ENCODE measurements around the gene EZH2. TPM values are rescaled to one million over a fixed set of nuclear protein-coding genes. Genes with fewer than 3 reads are reported as not detected.

The EZH2 gene
- total RNA-seq, 6 experiments from 2014 or later = 1.2 to 4.2 (median 1.9) TPM

DNA sequence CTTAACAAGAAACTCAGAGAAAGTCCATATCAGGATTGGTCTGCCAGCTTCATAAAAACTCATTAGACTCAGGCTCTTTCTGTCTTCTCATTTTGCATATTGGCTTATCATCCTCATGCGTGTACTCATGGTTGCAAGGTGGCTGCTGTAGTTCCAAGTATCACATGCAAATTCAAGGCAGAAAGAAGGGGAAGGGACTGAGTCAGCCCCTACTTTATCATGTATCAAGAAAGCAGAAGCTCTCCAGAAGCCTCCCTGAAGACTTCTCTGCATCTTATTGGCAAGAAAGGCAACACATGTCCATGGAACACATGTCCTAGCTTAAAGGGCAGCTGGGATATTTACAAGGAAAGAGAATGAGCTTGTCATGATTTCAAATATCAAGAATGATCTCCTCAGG lies 19.4 kb upstream of the EZH2 start:
- no peaks in the 10 kb centered on the region for H3K27me3 ChIP-seq

DNA sequence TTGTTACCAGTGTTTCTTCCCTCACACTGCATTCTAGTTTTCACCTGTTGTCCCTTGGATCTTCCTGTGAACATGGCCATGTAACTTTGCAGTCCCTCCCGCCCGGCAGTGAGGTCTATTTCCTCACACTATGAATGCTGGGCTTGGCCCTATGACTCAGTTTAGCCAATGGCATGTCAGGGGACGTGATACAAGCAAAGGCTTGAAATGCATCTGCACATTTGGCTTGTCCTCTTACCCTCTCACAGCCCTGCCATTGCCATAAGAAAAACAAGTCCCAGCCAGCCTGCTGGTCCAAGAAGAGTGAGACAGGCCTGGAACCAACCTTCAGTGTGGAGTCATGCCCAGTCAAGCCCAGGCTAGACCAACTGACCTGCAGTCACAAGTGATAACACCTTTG lies 17.1 kb upstream of the EZH2 start:
- 67% methylated on average over 1 of the region's 3 CpGs for WGBS (ENCODE audit: insufficient coverage, low coverage, low lambda C conversion rate, missing lambda C conversion rate)
- DNase-seq (no peak), ATAC-seq (no peak)
- Histone ChIP-seq H3K4me1 (no peaks in the 10 kb centered on the region), H3K27me3 (no peaks in the 10 kb centered on the region), H3K4me3 (no peak overlapping the region), H3K27ac (no peak overlapping the region), H3K36me3 (no peaks in the 10 kb centered on the region), H3K9me3 (no peaks in the 10 kb centered on the region)
- intact Hi-C loops (cut with DNase I) = no loop called here
- TF ChIP-seq, protein P1, sequence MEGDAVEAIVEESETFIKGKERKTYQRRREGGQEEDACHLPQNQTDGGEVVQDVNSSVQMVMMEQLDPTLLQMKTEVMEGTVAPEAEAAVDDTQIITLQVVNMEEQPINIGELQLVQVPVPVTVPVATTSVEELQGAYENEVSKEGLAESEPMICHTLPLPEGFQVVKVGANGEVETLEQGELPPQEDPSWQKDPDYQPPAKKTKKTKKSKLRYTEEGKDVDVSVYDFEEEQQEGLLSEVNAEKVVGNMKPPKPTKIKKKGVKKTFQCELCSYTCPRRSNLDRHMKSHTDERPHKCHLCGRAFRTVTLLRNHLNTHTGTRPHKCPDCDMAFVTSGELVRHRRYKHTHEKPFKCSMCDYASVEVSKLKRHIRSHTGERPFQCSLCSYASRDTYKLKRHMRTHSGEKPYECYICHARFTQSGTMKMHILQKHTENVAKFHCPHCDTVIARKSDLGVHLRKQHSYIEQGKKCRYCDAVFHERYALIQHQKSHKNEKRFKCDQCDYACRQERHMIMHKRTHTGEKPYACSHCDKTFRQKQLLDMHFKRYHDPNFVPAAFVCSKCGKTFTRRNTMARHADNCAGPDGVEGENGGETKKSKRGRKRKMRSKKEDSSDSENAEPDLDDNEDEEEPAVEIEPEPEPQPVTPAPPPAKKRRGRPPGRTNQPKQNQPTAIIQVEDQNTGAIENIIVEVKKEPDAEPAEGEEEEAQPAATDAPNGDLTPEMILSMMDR (IDR thresholded peaks at IDR 0.05) = no peak
- no peak for TF ChIP-seq POLR2A (IDR thresholded peaks at IDR 0.05)

More for the DNA sequence above, 19.4 kb upstream of the EZH2 start:
- H3K9me3 ChIP-seq = no peaks in the 10 kb centered on the region
- H3K4me1 ChIP-seq = no peaks in the 10 kb centered on the region
- 88% methylated on average over 1 of the region's 1 CpG for WGBS (ENCODE audit: insufficient coverage, low coverage, low lambda C conversion rate, missing lambda C conversion rate)
- no peak for ATAC-seq
- no peak overlapping the region for H3K4me3 ChIP-seq
- TF ChIP-seq, protein P1 (IDR thresholded peaks at IDR 0.05) = no peak
- TF ChIP-seq POLR2A (IDR thresholded peaks at IDR 0.05) = no peak
- no peaks in the 10 kb centered on the region for H3K36me3 ChIP-seq
- H3K27ac ChIP-seq = no peak overlapping the region
- no peak for DNase-seq
- intact Hi-C loops (cut with DNase I) = no loop called here

DNA sequence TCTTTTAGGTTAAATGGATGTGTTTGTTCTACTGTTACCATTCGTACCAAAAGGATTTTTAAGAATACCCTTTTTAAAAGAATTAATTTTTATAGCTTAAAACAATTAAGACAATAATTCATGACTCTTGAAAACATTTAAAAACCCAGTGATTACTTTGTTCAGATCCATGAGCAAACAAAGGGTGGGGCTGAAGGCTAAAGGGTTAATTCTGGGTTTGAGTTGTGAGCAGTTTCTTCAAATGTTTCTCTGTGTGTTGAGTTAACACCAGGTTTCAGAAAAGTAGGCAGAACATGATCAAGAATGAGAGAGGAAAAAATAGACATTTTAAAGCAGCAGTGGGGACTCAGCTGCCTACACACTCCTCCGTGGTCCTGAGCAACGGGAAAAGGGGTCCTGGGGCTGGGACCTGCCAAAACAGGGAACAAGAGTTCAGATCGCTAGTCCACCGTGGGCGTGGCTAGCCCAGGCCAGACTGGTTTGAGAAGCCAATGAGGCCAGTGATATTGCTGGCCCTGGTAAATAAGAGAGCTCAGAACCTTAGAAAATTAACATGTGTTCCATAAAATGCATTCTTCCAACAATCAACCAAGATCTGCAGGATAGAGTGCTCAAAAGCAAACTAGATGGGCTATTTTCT lies 14.9 kb upstream of the EZH2 start:
- Histone ChIP-seq H3K4me3 (no peak overlapping the region), H3K4me1 (no peaks in the 10 kb centered on the region), H3K9me3 (no peaks in the 10 kb centered on the region), H3K27me3 (no peaks in the 10 kb centered on the region), H3K36me3 (no peaks in the 10 kb centered on the region), H3K27ac (no peak overlapping the region)
- intact Hi-C loops (cut with DNase I) = no loop called here
- WGBS (ENCODE audit: insufficient coverage, low coverage, low lambda C conversion rate, missing lambda C conversion rate) = 32% methylated on average over 6 of the region's 6 CpGs
- DNase-seq = no peak
- no peak for ATAC-seq
- no peak for TF ChIP-seq POLR2A (IDR thresholded peaks at IDR 0.05)
- TF ChIP-seq, protein P1 (IDR thresholded peaks at IDR 0.05) = no peak

DNA sequence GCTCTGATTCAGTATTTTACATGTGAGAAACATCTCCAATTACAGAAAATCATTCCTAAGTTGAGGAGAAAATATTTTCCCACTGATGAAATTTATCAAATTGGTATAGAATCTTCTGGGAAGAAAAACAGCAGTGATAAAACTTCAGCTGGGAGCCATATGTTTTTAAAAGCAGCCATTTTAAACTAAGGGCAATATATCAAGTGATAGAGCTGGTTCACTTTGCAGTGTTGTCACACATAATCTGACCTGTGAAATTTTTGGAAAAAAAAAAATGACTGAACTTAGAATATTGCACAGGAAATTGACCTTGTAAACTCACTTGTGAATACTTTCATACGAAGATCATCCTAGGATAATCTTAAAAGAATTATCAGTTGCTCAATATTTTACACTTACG lies 10.5 kb upstream of the EZH2 start:
- no peak for TF ChIP-seq POLR2A (IDR thresholded peaks at IDR 0.05)
- TF ChIP-seq, protein P1 (IDR thresholded peaks at IDR 0.05) = no peak
- 62% methylated on average over 2 of the region's 2 CpGs for WGBS (ENCODE audit: insufficient coverage, low coverage, low lambda C conversion rate, missing lambda C conversion rate)
- Histone ChIP-seq H3K27ac (no peak overlapping the region), H3K4me3 (no peak overlapping the region), H3K9me3 (no peaks in the 10 kb centered on the region), H3K27me3 (no peaks in the 10 kb centered on the region), H3K4me1 (no peaks in the 10 kb centered on the region), H3K36me3 (no peaks in the 10 kb centered on the region)
- intact Hi-C loops (cut with DNase I) = no loop called here
- ATAC-seq (no peak), DNase-seq (no peak)

All from right lobe of liver (tissue), 6 donors.